Pancreas (tissue), 10 donors: ENCODE data around the gene DNAH1. TPM values are rescaled to one million over a fixed set of nuclear protein-coding genes. Genes with fewer than 3 reads are reported as not detected.
A peak's percentile ranks its signal among the peaks of the same experiment; 100 is the strongest.

ENCODE experiments used
- ATAC-seq, 4 donors: fragments of 200-7000 bp; cut with Tn5 transposase; one replicate each; pipeline versions ENCODE4 v1.8.0 to v1.9.1; 2020; ENCODE audit warnings: mild to moderate bottlenecking in 4 of 4, moderate library complexity in 4 of 4
- DNase-seq, 6 donors: peaks; one replicate each; pipeline ENCODE4 v3.0.0-alpha.2; 2020
- FAIRE-seq: peaks from 2 replicates; lab custom pipeline; 2012; peaks lifted over from hg19 to GRCh38; lab: Jason Lieb, UNC
- H3K27ac ChIP-seq, 4 donors: fragments of 200-600 bp; sonication (generic); 1 replicate in 3 of 4; 2 replicates in 1 of 4; pipeline versions ENCODE4 v1.5.0 to v1.8.0; 2020
- H3K27me3 ChIP-seq, 4 donors: fragments of 200-600 bp; one replicate each; pipeline ENCODE4 v1.8.0; 2021
- H3K36me3 ChIP-seq, 3 donors: fragments of 200-600 bp; sonication (generic) in 1 of 3; one replicate each; pipeline versions ENCODE4 v1.5.0 to v1.8.0; 2020 to 2021
- H3K4me1 ChIP-seq, 3 donors: fragments of 200-600 bp; one replicate each; pipeline ENCODE4 v1.8.0; 2021
- H3K4me3 ChIP-seq, 4 donors: fragments of 200-600 bp; sonication (generic) in 2 of 4; one replicate each; pipeline versions ENCODE4 v1.5.0 to v1.8.0; 2020 to 2021
- H3K9me3 ChIP-seq, 4 donors: fragments of 200-600 bp; one replicate each; pipeline ENCODE4 v1.8.0; 2021
- WGBS, 2 donors: extraction: QIAGEN DNeasy Blood & Tissue Kit; methylation state at CpG; one replicate each; pipeline ENCODE4 v1.1.7; 2013; 5-methylcytosine and 5-hydroxymethylcytosine counted together
- intact Hi-C, 3 donors: fragments of 100-400 bp; cut with DNase I; formaldehyde crosslinking; loops; one replicate each; pipeline versions ENCODE4 v1.11.1 to v1.14.2; 2022
- polyA plus RNA-seq, 2 donors: library from polyadenylated mRNA; stranded (reverse); fragments of 200-250 nt; gene quantifications; one replicate each; pipeline ENCODE4 v1.2.3, GENCODE V29; 2013
- total RNA-seq, 6 donors: library from RNA; stranded (reverse); fragmentation: NEBNext Ultra II Directional in 4 of 6; extraction: Animal tissue kit (Norgen Biotek cat#: 25700) in 4 of 6; gene quantifications; one replicate each; pipeline versions ENCODE4 v1.2.1 to v1.2.4, GENCODE V29; 2021 to 2023
- TF ChIP-seq, protein P1 (sequence below), 4 donors: fragments of 200-600 bp; sonication (generic) in 3 of 4; IDR thresholded peaks; one replicate each; pipeline versions ENCODE4 v1.5.0 to v1.8.0; 2021; ENCODE audit warnings: antibody characterized with exemption in 4 of 4
- donor health status: healthy with polysubstance abuse.
- donor health status: DM: no; HTN: no; CAD: no; lungs with moderate emphysema.
- donor health status: DM: no; HTN: no; CAD: no.
- donor health status: control.
- donor health status: control.
- donor health status: Bipolar disorder and iron deficiency.
- donor health status: DM: yes; HTN: yes; CAD: no.
- donor health status: DM: no; HTN: no; CAD: no.
- donor health status: DM: no; HTN: no; CAD: no.
- donor health status: DM: yes; HTN: yes; CAD: no.

Gene DNAH1
- total and polyA plus RNA-seq, 8 donors, result 2.9 to 11.4 (median 4.6) TPM

DNA sequence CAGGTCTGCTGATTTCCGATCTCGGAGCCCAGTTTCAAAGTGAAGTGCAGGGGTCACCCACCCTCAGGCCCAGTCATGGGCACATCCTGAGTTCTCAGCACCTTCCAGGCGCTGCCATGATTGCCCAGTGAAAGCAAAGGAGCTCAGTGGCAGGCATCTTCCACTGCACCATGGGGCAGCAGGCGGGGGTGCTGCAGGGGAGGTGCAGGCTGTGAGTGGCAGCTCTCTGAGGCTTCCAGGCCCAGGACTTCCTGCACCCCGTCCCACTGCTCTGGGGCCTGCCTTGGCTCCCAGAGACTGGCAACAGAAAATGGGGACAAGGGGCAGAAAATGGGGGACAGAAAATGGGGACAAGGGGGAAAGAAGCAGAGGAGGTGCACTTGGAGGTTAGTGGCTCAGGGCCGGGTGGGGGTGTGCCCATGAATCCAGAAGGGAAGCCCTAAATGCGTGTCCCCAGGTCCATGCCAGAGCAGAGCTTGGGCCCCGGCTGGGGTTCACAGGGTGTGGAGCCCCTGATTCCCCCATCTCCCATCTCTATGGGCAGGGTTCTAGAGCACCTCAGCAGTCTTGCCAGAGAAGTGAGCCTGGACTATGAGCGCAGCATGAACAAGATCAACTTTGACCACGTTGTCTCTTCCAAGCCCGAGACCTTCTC is 28.0 kb downstream of the DNAH1 start:
- DNase-seq, result no peak
- no peak for ATAC-seq
- Histone ChIP-seq H3K9me3 (no peaks in the 10 kb centered on the region), H3K36me3 (no peaks in the 10 kb centered on the region), H3K4me3 (no peak overlapping the region), H3K4me1 (no peaks in the 10 kb centered on the region), H3K27me3 (no peaks in the 10 kb centered on the region), H3K27ac (no peak overlapping the region)
- intact Hi-C loops, result loop anchor here in 2 of 3 donors (5.0 kb wide), 3 partner anchors 52 to 122 kb away; no protein-coding TSS in a partner anchor
- TF ChIP-seq, protein P1, sequence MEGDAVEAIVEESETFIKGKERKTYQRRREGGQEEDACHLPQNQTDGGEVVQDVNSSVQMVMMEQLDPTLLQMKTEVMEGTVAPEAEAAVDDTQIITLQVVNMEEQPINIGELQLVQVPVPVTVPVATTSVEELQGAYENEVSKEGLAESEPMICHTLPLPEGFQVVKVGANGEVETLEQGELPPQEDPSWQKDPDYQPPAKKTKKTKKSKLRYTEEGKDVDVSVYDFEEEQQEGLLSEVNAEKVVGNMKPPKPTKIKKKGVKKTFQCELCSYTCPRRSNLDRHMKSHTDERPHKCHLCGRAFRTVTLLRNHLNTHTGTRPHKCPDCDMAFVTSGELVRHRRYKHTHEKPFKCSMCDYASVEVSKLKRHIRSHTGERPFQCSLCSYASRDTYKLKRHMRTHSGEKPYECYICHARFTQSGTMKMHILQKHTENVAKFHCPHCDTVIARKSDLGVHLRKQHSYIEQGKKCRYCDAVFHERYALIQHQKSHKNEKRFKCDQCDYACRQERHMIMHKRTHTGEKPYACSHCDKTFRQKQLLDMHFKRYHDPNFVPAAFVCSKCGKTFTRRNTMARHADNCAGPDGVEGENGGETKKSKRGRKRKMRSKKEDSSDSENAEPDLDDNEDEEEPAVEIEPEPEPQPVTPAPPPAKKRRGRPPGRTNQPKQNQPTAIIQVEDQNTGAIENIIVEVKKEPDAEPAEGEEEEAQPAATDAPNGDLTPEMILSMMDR (IDR thresholded peaks at IDR 0.05), result no peak
- 95% methylated on average over 11 of the region's 11 CpGs for WGBS, 2 donors
- FAIRE-seq, result no peak

DNA sequence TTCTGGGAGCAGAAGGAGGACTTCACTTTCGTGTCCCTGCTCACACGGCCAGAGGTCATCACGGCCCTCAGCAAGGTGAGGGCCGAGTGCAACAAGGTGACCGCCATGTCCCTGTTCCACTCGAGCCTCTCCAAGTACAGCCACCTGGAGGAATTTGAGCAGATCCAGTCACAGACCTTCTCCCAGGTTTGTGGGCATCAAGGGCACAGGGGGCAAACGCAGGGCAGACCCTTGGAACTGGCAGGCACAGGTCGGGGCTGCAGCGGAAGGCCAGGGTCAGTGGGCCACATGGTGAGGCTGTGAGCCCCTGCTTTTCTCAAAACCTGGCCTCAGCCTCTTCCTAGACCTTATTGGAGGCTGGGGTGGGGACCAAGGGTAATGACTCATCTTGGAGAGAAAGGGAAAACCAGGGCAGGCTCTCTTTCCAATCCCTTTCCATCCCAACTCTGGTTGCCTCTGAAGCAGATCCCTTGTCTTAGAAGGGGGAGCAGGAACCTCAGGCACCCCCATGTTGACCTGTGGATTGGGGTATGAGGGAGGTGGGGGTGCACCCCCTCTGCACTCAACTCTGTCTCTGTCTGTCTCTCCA is 29.5 kb downstream of the DNAH1 start:
- intact Hi-C loops, result no loop called here
- FAIRE-seq (no peak), DNase-seq (no peak), ATAC-seq (no peak)
- H3K9me3 ChIP-seq, result no peaks in the 10 kb centered on the region
- no peaks in the 10 kb centered on the region for H3K4me1 ChIP-seq
- no peaks in the 10 kb centered on the region for H3K36me3 ChIP-seq
- H3K27me3 ChIP-seq, result no peaks in the 10 kb centered on the region
- H3K27ac ChIP-seq, result no peak overlapping the region
- TF ChIP-seq, protein P1 (IDR thresholded peaks at IDR 0.05), result no peak
- no peak overlapping the region for H3K4me3 ChIP-seq
- 90 to 92% methylated on average over 9 of the region's 9 CpGs for WGBS, 2 donors

DNA sequence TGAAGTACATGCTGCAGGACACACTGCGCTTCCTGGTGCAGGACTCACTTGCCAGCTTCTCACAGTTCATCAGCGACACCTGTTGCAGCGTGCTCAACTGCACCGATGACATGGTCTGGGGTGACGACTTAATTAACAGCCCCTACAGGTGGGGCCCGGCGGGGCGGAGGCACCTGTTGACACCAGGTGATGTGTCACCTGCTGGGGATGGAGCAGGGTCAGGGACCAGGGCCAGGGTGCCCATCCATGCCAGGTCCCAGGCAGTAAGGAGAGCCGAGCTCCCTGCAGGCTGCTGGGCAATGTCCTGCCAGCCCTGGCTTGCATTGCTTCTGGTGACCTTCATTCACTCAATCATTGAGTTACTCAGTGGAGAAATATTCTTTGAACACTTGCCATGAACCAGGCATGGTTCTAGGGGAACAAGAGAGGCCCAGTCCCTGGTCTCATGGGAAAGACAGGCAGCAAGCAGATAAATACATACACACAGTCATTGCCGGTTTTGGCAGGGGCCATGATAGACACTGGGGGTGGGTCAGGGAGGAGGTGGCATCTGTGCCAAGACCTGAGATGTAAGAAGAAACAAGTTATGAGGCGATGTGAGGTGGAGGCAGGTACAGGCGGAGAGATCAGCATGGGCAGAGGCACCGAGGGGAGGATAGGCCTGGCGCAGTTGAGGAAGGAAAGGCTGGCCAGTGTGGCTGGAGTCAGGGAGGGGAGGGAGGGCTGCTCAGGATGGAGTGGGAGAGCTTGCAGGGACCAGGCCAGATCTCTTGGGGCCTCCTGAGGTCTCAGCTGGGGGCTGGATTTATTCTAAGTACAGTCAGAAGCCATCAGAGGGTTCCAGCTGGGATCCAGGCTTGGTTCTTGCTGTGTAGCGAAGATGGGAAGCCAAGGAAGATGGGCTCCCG is 30.8 kb downstream of the DNAH1 start:
- peak; percentile 65 to 88 (median 73) for ATAC-seq
- no peaks in the 10 kb centered on the region for H3K27me3 ChIP-seq
- H3K27ac ChIP-seq, result peak overlapping the region in 3 of 4 donors; percentile 22 to 62 (median 41)
- 64 to 67% methylated on average over 16 of the region's 16 CpGs for WGBS, 2 donors
- intact Hi-C loops, result no loop called here
- no peak for FAIRE-seq
- no peaks in the 10 kb centered on the region for H3K36me3 ChIP-seq
- no peaks in the 10 kb centered on the region for H3K9me3 ChIP-seq
- peak in 5 of 6 donors; percentile 34 to 74 (median 52) for DNase-seq
- H3K4me1 ChIP-seq, result no peaks in the 10 kb centered on the region
- no peak overlapping the region for H3K4me3 ChIP-seq
- TF ChIP-seq, protein P1 (IDR thresholded peaks at IDR 0.05), result no peak

DNA sequence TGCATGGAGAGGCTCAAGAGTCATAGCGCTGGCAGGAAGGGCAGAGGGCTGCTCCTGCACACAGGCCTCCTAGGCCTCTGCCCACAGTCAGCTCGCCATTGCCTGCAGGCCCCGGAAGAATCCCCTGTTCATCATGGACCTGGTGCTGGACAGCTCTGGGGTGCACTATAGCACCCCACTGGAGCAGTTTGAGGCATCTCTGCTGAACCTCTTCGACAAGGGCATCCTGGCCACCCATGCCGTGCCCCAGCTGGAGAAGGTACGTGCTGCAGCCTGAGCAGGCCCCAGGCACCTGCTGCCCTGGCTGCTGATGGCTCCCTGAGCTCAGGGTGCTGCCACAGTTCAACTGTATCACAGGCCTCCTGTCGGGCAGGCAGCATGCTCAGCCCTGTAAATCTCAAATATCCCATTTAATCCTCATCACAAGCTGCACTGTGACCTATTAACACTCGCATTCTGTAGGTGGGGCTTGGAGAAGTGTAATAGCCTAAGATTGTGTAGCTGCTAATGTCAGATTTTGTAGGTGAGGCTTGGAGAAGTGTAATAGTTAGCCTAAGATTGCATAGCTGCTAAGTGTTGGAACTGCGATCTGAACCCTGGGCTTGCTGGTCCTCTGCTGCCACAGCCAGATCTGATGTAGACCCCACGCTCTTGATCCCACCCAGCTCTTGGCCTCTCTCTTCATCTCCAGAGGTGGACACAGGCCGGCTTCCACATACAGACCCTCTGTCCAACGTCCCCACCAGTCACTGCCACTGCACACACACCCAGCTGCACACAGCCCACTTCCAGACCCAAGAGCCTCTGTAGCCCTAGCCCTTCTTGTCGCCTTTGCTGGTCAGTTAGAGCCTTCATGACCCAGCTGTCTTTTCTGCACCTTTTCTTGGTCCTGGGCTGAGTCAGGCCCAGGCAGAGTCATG is 31.9 kb downstream of the DNAH1 start:
- Histone ChIP-seq H3K27me3 (no peaks in the 10 kb centered on the region), H3K4me3 (no peak overlapping the region), H3K36me3 (no peaks in the 10 kb centered on the region), H3K4me1 (no peaks in the 10 kb centered on the region), H3K9me3 (no peaks in the 10 kb centered on the region), H3K27ac (peak overlapping the region in 3 of 4 donors; percentile 22 to 62 (median 41))
- WGBS, 2 donors, result 88% methylated on average over 13 of the region's 13 CpGs
- FAIRE-seq, result no peak
- TF ChIP-seq, protein P1 (IDR thresholded peaks at IDR 0.05), result no peak
- intact Hi-C loops, result no loop called here
- ATAC-seq, result no peak
- DNase-seq, result peak in 1 of 6 donors; percentile 8
